ENCODE results near the gene SIN3B. TPM values are rescaled to one million over a fixed set of nuclear protein-coding genes. Genes with fewer than 3 reads are reported as not detected.

The SIN3B gene
- polyA plus RNA-seq, 1 of the 3 experiments (the other 2 are of a cell fraction) = 29.7 TPM

- peak overlapping the region; percentile 60 to 70 for H3K4me3 ChIP-seq (ENCODE audit: low read depth in 2 of 2, low read length in 1 of 2)
- peak overlapping the region; percentile 95 for H3K4me2 ChIP-seq
- no peak overlapping the region for H3K27ac ChIP-seq (ENCODE audit: low read depth in 2 of 2, low read length in 1 of 2)
- no peaks in the 10 kb centered on the region for H3K9me3 ChIP-seq
- H4K20me1 ChIP-seq (ENCODE audit: insufficient read depth) = no peaks in the 10 kb centered on the region
- H3K79me2 ChIP-seq (ENCODE audit: insufficient read depth) = no peaks in the 10 kb centered on the region
- H3F3A ChIP-seq (replicated peaks; ENCODE audit: insufficient read depth) = no peaks in the 10 kb centered on the region
- H3K4me1 ChIP-seq (ENCODE audit: control insufficient read depth in 1 of 2, insufficient read depth in 2 of 2, low read depth in 1 of 2, low read length in 1 of 2) = peaks cover 0 to 4% of the 10 kb centered on the region in 2 experiments; a peak in 1 of 4 replicates
- no peaks in the 10 kb centered on the region for H3K36me3 ChIP-seq (replicated peaks in 1 of 2; ENCODE audit: control insufficient read depth in 1 of 2, insufficient read depth in 2 of 2, low read length in 1 of 2)
- ChIA-PET CTCF (no interaction called here), POLR2A (no interaction called here)
- no peaks in the 10 kb centered on the region for H3K27me3 ChIP-seq (ENCODE audit: insufficient read depth)
- H3K9ac ChIP-seq = peak overlapping the region; percentile 52; the same call in 1 of the 2 replicates
- no peaks in the 10 kb centered on the region for H3K9me2 ChIP-seq
- peak; percentile 5 for TF ChIP-seq CHD2 (IDR thresholded peaks at IDR 0.05; ENCODE audit: low read length, partially characterized antibody)
- TF ChIP-seq RFX5 (IDR thresholded peaks at IDR 0.05; ENCODE audit: low read length) = no peak
- no peak for TF ChIP-seq FOSL2 (IDR thresholded peaks at IDR 0.05; ENCODE audit: borderline replicate concordance, low read depth)
- no peak; the same call in 1 of the 2 replicates for TF ChIP-seq SIN3A (IDR thresholded peaks at IDR 0.05; ENCODE audit: borderline replicate concordance, low read depth, low read length)
- no peak for TF ChIP-seq FOXM1 (IDR thresholded peaks at IDR 0.05; ENCODE audit: low read depth)
- peak overlapping the region; percentile 97 for H2AFZ ChIP-seq (ENCODE audit: low read depth)
- DNase-seq = peak; percentile 100
- 5% methylated on average over 42 of the region's 68 CpGs for WGBS (ENCODE audit: low lambda C conversion rate)
Measured at GRCh38 chr19:16897029-16897855, 68.0 kb downstream of the SIN3B start.

DNA sequence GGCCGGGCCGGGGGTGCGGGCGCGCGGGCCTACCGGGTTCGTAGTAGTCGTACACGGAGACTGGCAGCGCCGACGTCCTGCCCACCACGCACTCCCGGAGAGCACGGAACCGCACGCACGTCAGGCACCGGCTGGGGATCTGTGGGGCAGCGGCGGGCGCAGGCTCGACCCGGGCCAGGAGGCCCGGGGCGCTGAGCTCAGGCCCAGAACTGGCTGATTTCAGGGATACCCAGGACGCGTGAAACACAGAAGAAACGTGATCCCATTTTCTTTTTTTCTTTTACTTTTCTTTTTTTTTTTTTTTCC, 68.6 kb downstream of the SIN3B start:
- no peaks in the 10 kb centered on the region for H3K79me2 ChIP-seq (ENCODE audit: insufficient read depth)
- POLR2A ChIA-PET = no interaction called here
- no peaks in the 10 kb centered on the region for H3K9me3 ChIP-seq
- TF ChIP-seq FOXM1 (IDR thresholded peaks at IDR 0.05; ENCODE audit: low read depth) = no peak
- TF ChIP-seq RXRA (IDR thresholded peaks at IDR 0.05; ENCODE audit: borderline replicate concordance, low read depth) = no peak
- TF ChIP-seq CHD2 (IDR thresholded peaks at IDR 0.05; ENCODE audit: low read length, partially characterized antibody) = no peak
- no peak for TF ChIP-seq NRF1 (IDR thresholded peaks at IDR 0.05; ENCODE audit: low read depth, low read length)
- no peak for TF ChIP-seq GATA2 (CRISPR knock-in tag; IDR thresholded peaks at IDR 0.05)
- TF ChIP-seq, protein P1, sequence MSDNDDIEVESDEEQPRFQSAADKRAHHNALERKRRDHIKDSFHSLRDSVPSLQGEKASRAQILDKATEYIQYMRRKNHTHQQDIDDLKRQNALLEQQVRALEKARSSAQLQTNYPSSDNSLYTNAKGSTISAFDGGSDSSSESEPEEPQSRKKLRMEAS (IDR thresholded peaks at IDR 0.05; ENCODE audit: low read depth) = no peak
- TF ChIP-seq USF2 (IDR thresholded peaks at IDR 0.05; ENCODE audit: borderline replicate concordance, low read depth, low read length) = no peak
- TF ChIP-seq RCOR1 (IDR thresholded peaks at IDR 0.05; ENCODE audit: low read length) = no peak
- TF ChIP-seq TAF1 (IDR thresholded peaks at IDR 0.05; ENCODE audit: borderline replicate concordance, low read depth, low read length) = no peak
- no peak for TF ChIP-seq PBX3 (IDR thresholded peaks at IDR 0.05)
- no peak for DNase-seq
- peak overlapping the region; percentile 52; the same call in 1 of the 2 replicates for H3K9ac ChIP-seq
- H3K9me2 ChIP-seq = no peaks in the 10 kb centered on the region
- peak overlapping the region; percentile 60 to 70 for H3K4me3 ChIP-seq (ENCODE audit: low read depth in 2 of 2, low read length in 1 of 2)
- CTCF ChIA-PET = no interaction called here
- H3K4me2 ChIP-seq = peak overlapping the region; percentile 95
- H2AFZ ChIP-seq (ENCODE audit: low read depth) = peak overlapping the region; percentile 97
- H4K20me1 ChIP-seq (ENCODE audit: insufficient read depth) = no peaks in the 10 kb centered on the region
- 0 out of 2 replicates have a peak, but pooled peaks cover 4% of the 10 kb centered on the region for H3K27me3 ChIP-seq (ENCODE audit: insufficient read depth)
- WGBS (ENCODE audit: low lambda C conversion rate) = 13% methylated on average over 7 of the region's 30 CpGs
- no peak overlapping the region for H3K27ac ChIP-seq (ENCODE audit: low read depth in 2 of 2, low read length in 1 of 2)
- no peaks in the 10 kb centered on the region for H3K36me3 ChIP-seq (replicated peaks in 1 of 2; ENCODE audit: control insufficient read depth in 1 of 2, insufficient read depth in 2 of 2, low read length in 1 of 2)
- peaks cover 0 to 4% of the 10 kb centered on the region in 2 experiments; a peak in 1 of 4 replicates for H3K4me1 ChIP-seq (ENCODE audit: control insufficient read depth in 1 of 2, insufficient read depth in 2 of 2, low read depth in 1 of 2, low read length in 1 of 2)
- H3F3A ChIP-seq (replicated peaks; ENCODE audit: insufficient read depth) = no peaks in the 10 kb centered on the region

Data from SK-N-SH (cell line).